GM19395 (cell line): ENCODE data around the gene ONECUT3.
"Not testable (repeated sequence)": the region's sequence is repeated elsewhere in the genome, so short reads cannot be mapped to it uniquely, and the experiment has no call there.

Experiments
- ATAC-seq: cut with Tn5 transposase; IDR thresholded peaks from one replicate; pipeline ENCODE4 v1.9.1; 2021; ENCODE audit warnings: mild to moderate bottlenecking, moderate library complexity; ENCODE audit not compliant: unreplicated experiment

ONECUT3 gene

GRCh38 chr19:1790054-1790792 lies 36.9 kb downstream of the ONECUT3 start:
- ATAC-seq = no peak

GRCh38 chr19:1791879-1792278 lies 38.6 kb downstream of the ONECUT3 start:
- no peak for ATAC-seq

- no peak for ATAC-seq
Observed at GRCh38 chr19:1794424-1795172, 41.3 kb downstream of the ONECUT3 start.

GRCh38 chr19:1796395-1797142 lies 43.3 kb downstream of the ONECUT3 start:
- ATAC-seq = no peak

- ATAC-seq = not testable (repeated sequence)
Observed at GRCh38 chr19:1797313-1797712, 44.0 kb downstream of the ONECUT3 start.

GRCh38 chr19:1799695-1800342 lies 46.5 kb downstream of the ONECUT3 start:
- no peak for ATAC-seq

GRCh38 chr19:1804858-1805257 lies 51.6 kb downstream of the ONECUT3 start:
- no peak for ATAC-seq

- ATAC-seq = no peak
Observed at GRCh38 chr19:1805401-1806183, 52.3 kb downstream of the ONECUT3 start.

GRCh38 chr19:1806184-1807029 lies 53.1 kb downstream of the ONECUT3 start:
- ATAC-seq = no peak

- no peak for ATAC-seq
Observed at GRCh38 chr19:1807030-1807694, 53.9 kb downstream of the ONECUT3 start.

GRCh38 chr19:1807695-1808394 lies 54.5 kb downstream of the ONECUT3 start:
- ATAC-seq = no peak

- no peak for ATAC-seq
Observed at GRCh38 chr19:1808395-1808731, 55.1 kb downstream of the ONECUT3 start.

- ATAC-seq = no peak
Observed at GRCh38 chr19:1809678-1810077, 56.4 kb downstream of the ONECUT3 start.

GRCh38 chr19:1810439-1811160 lies 57.3 kb downstream of the ONECUT3 start:
- no peak for ATAC-seq

- no peak for ATAC-seq
Observed at GRCh38 chr19:1811472-1811894, 58.2 kb downstream of the ONECUT3 start.

- no peak for ATAC-seq
Observed at GRCh38 chr19:1811942-1812425, 58.7 kb downstream of the ONECUT3 start, which contains the start of gene ATP8B3. TSS of gene ATP8B3 (minus strand) at chr19:1812276. CDS start at chr19:1811736, 540 bp downstream.

GRCh38 chr19:1812426-1813191 lies 59.3 kb downstream of the ONECUT3 start:
- peak; percentile 77 for ATAC-seq
